Measurements from ENCODE around the gene RAB14.

RAB14 gene

GRCh38 chr9:121201738-121202533, at the start of gene RAB14:
RAB14 (minus strand) TSS chr9:121201869; CDS start chr9:121193412, 8,457 bp downstream.
- peak; percentile 100 for DNase-seq

GRCh38 chr9:121249563-121249962, 47.9 kb upstream of the RAB14 start:
- peak; percentile 45 for DNase-seq

- DNase-seq: no peak
Measured at GRCh38 chr9:121246821-121247561, 45.3 kb upstream of the RAB14 start.

GRCh38 chr9:121242959-121243346, 41.3 kb upstream of the RAB14 start:
- no peak for DNase-seq

- no peak for DNase-seq
Measured at GRCh38 chr9:121242219-121242958, 40.7 kb upstream of the RAB14 start.

- DNase-seq: no peak
Measured at GRCh38 chr9:121240472-121241135, 38.9 kb upstream of the RAB14 start.

GRCh38 chr9:121239851-121240250, 38.2 kb upstream of the RAB14 start:
- no peak for DNase-seq

GRCh38 chr9:121239071-121239470, 37.4 kb upstream of the RAB14 start:
- DNase-seq: no peak

GRCh38 chr9:121237916-121238315, 36.2 kb upstream of the RAB14 start:
- DNase-seq: no peak

- DNase-seq: no peak
Measured at GRCh38 chr9:121235512-121235911, 33.8 kb upstream of the RAB14 start.

GRCh38 chr9:121234832-121235161, 33.1 kb upstream of the RAB14 start:
- no peak for DNase-seq

GRCh38 chr9:121233906-121234831, 32.5 kb upstream of the RAB14 start:
- DNase-seq: no peak

GRCh38 chr9:121232251-121232650, 30.6 kb upstream of the RAB14 start:
- DNase-seq: no peak

GRCh38 chr9:121230256-121230655, 28.6 kb upstream of the RAB14 start:
- DNase-seq: no peak

GRCh38 chr9:121227862-121228261, 26.2 kb upstream of the RAB14 start:
- no peak for DNase-seq

- DNase-seq: no peak
Measured at GRCh38 chr9:121226175-121226574, 24.5 kb upstream of the RAB14 start.

GRCh38 chr9:121225240-121225639, 23.6 kb upstream of the RAB14 start:
- DNase-seq: no peak

GRCh38 chr9:121222524-121223171, 21.0 kb upstream of the RAB14 start:
- peak; percentile 60 for DNase-seq

- DNase-seq: no peak
Measured at GRCh38 chr9:121221664-121222055, 20.0 kb upstream of the RAB14 start.

- DNase-seq: no peak
Measured at GRCh38 chr9:121220996-121221663, 19.5 kb upstream of the RAB14 start.

GRCh38 chr9:121219530-121219929, 17.9 kb upstream of the RAB14 start:
- no peak for DNase-seq

All from RPMI8226 (cell line).